Gastroesophageal sphincter (tissue), 4 donors: Measurements from ENCODE around the gene MCRIP2. TPM values are rescaled to one million over a fixed set of nuclear protein-coding genes. Genes with fewer than 3 reads are reported as not detected.

Experiments
- ATAC-seq: fragments of 150-250 bp; one replicate; pipeline ENCODE4 v1.9.1; 2016; ENCODE audit warnings: mild to moderate bottlenecking, moderate library complexity
- H3K27ac ChIP-seq, 4 donors: fragments of 200-600 bp; sonication (generic) in 3 of 4; 1 replicate in 3 of 4; 2 replicates in 1 of 4; pipeline ENCODE4 v1.5.1; 2016 to 2019
- H3K27me3 ChIP-seq: fragments of 200-600 bp; sonication (generic); one replicate; pipeline ENCODE4 v1.5.1; 2019
- H3K36me3 ChIP-seq, 2 donors: fragments of 200-600 bp; sonication (generic); one replicate each; pipeline ENCODE4 v1.5.1; 2019; ENCODE audit warnings: control low read depth in 1 of 2
- H3K4me1 ChIP-seq, 3 donors: fragments of 200-600 bp; sonication (generic); 1 replicate in 2 of 3; 2 replicates in 1 of 3; pipeline ENCODE4 v1.5.1; 2016 to 2019; ENCODE audit warnings: control low read depth in 2 of 3
- H3K4me3 ChIP-seq, 2 donors: fragments of 200-600 bp; sonication (generic); one replicate each; pipeline ENCODE4 v1.5.1; 2019; ENCODE audit warnings: mild to moderate bottlenecking in 1 of 2, moderate library complexity in 1 of 2
- H3K9me3 ChIP-seq, 3 donors: fragments of 200-600 bp; sonication (generic); one replicate each; pipeline ENCODE4 v1.5.1; 2017 to 2019; ENCODE audit warnings: control low read depth in 2 of 3
- EP300 ChIP-seq: sonication (generic); formaldehyde crosslinking; IDR thresholded peaks from one replicate; pipeline ENCODE4 v1.6.1; 2017; ENCODE audit warnings: antibody characterized with exemption, mild to moderate bottlenecking
- POLR2A ChIP-seq, 2 donors: fragments of 450-650 bp; IDR thresholded peaks; one replicate each; pipeline ENCODE4 v1.6.1; 2017; ENCODE audit warnings: antibody characterized with exemption in 2 of 2, mild to moderate bottlenecking in 2 of 2, moderate library complexity in 1 of 2
- POLR2AphosphoS5 ChIP-seq: sonication (generic); formaldehyde crosslinking; IDR thresholded peaks from one replicate; pipeline ENCODE4 v1.6.1; 2017; ENCODE audit warnings: antibody characterized with exemption
- whole genome bisulfite sequencing, 2 donors: methylation state at CpG; one replicate each; pipeline ENCODE4 v1.1.5; 2018; ENCODE audit warnings: low coverage in 1 of 2; 5-methylcytosine and 5-hydroxymethylcytosine counted together
- total RNA-seq, 4 donors: library from RNA; depleted of rRNA; stranded (reverse); fragments of >200 nt; gene quantifications; one replicate each; pipeline ENCODE4 v1.1.0, GENCODE V29; 2016
- TF ChIP-seq, protein P1 (sequence below), 4 experiments: fragments of 200-600 bp in 2 of 4; fragments of 450-650 bp in 2 of 4; sonication (generic) in 1 of 4; IDR thresholded peaks; one replicate each; pipeline ENCODE4 v1.5.1; 2017 to 2019; ENCODE audit warnings: antibody characterized with exemption in 4 of 4, mild to moderate bottlenecking in 2 of 4, moderate library complexity in 2 of 4

MCRIP2 gene
- total RNA-seq, 4 donors from 2014 or later: 25.4 to 70.0 (median 51.9) TPM

DNA sequence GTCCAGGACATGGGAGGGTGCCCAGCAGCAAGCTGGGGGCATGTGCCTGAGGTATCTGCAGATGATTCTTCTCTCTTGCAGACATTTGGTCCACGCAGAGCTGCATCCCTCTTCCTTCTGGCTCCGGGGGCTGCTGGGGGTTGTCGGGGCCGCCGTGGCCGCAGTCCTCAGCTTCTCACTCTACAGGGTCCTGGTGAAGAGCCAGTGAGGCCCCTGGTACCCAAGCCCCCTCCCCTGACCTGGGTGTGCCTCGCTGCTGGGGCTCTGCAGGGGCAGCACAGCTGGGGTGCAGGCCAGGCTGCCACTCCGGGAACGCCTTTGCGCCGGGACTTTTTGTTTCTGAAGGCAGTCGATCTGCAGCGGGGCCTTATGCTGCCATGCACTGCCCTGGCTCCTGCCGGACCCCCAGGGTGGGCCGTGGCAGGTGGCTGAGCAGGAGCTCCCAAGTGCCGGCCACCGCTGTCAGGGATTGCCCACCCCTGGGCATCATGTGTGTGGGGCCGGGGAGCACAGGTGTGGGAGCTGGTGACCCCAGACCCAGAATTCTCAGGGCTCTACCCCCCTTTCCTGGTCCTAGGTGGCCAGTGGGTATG lies 31.9 kb downstream of the MCRIP2 start:
- Histone ChIP-seq H3K9me3 (no peaks in the 10 kb centered on the region), H3K4me1 (peaks cover 0 to 44% (median 24%) of the 10 kb centered on the region in 3 donors), H3K27ac (no peak overlapping the region), H3K36me3 (peaks cover 0 to 50% of the 10 kb centered on the region in 2 donors), H3K4me3 (no peak overlapping the region), H3K27me3 (peaks cover 8% of the 10 kb centered on the region)
- TF ChIP-seq, protein P1, sequence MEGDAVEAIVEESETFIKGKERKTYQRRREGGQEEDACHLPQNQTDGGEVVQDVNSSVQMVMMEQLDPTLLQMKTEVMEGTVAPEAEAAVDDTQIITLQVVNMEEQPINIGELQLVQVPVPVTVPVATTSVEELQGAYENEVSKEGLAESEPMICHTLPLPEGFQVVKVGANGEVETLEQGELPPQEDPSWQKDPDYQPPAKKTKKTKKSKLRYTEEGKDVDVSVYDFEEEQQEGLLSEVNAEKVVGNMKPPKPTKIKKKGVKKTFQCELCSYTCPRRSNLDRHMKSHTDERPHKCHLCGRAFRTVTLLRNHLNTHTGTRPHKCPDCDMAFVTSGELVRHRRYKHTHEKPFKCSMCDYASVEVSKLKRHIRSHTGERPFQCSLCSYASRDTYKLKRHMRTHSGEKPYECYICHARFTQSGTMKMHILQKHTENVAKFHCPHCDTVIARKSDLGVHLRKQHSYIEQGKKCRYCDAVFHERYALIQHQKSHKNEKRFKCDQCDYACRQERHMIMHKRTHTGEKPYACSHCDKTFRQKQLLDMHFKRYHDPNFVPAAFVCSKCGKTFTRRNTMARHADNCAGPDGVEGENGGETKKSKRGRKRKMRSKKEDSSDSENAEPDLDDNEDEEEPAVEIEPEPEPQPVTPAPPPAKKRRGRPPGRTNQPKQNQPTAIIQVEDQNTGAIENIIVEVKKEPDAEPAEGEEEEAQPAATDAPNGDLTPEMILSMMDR (IDR thresholded peaks at IDR 0.05): no peak
- TF ChIP-seq POLR2AphosphoS5 (no peak), POLR2A (IDR thresholded peaks at IDR 0.05) (no peak), EP300 (no peak)
- ATAC-seq: no peak
- WGBS, 2 donors: no CpG with 5 or more reads among the region's 18 CpGs

DNA sequence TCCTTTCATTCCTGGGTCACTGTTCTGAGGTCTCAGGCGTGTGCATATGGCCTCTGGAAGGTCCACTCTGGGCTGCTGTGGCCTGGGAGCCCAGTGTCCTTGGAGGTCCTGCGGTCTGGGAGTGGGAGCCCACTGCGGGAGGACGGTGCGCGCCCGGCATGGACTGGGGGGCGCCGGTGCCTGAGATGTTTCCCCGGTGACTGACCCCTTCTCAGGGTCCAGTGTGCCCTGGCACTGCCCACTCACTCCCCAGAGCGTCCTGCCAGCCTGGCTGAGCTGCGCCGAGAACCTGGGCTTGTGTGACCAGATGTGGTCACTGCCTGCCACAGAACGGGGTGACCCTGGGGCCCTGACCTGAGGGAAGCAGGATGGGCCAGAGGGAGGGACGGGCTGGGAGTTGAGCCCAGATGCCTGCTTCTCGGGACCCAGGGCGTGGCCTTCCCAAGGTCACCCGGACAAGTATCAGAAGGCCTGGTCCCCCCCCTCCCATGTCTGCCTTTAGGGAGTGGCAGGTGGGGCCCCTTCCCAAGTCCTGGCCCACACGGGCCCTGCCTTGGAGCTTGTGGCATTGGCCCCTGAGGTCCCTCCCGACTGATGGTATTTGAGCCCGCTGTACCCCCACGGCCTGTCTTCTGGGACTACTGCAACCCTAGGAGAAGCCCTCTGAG lies 32.7 kb downstream of the MCRIP2 start:
- H3K4me1 ChIP-seq: peaks cover 0 to 44% (median 20%) of the 10 kb centered on the region in 3 donors
- WGBS, 2 donors: no CpG with 5 or more reads among the region's 22 CpGs
- peak overlapping the region in 3 of 4 donors; percentile 6 to 50 (median 48) for H3K27ac ChIP-seq

DNA sequence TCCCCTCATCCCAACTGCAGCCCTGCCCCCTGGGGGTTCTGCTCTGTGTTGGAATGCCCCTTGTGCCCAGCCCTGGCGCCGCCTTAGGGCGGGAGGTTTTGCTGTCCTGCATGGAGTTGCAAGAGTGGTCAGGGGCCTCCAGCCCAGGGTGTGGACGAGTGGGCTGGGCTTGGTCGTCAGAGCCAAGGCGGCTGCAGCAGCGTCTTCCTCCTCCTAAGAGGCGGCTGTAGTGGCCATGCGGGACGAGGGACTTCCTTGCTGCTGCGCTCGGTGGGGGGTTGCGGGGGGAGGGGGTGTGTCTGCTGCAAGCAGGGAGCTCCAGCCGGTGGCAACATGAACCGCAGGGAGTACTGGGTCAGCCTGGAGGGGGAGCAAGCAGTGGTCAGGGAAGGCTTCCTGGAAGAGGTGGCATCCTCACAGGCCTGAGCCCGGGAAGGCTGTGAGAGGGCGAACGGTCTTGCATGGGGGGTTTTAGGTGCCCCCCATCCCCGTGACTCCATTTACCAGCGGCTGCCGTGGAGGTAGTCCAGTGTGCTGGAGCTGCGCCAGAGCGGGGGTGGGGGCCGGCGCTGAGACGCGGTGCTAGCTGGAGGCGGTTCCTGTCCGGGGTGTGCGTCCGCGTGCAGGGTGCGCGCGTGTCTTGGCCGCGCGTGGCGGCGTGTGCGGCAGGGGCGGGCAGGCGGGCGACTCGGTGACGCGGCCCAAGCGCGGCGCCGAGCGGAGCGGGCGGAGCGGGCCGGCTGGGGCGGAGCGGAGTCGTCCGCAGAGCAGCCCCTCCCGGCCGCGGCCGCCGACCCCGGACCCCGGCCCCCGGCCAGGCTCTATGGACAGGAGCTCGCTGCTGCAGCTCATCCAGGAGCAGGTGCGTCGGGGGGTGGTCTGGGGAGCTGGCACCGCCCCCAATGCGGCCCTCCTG lies 33.6 kb downstream of the MCRIP2 start, which contains the start of gene RHBDL1:
Gene RHBDL1 (plus strand): TSS at position 704 of the 916 bp plus-strand sequence. CDS start 120 bp downstream, at position 824.
- Histone ChIP-seq H3K4me3 (peak within 1 kb of the TSS in 1 of 2 donors; percentile 49), H3K4me1 (peaks cover 0 to 38% (median 21%) of the 10 kb centered on the region in 3 donors), H3K27ac (peak within 1 kb of the TSS in 3 of 4 donors; percentile 48 to 69 (median 50)), H3K9me3 (no peaks in the 10 kb centered on the region), H3K27me3 (peaks cover 8% of the 10 kb centered on the region), H3K36me3 (peaks cover 0 to 37% of the 10 kb centered on the region in 2 donors)
- WGBS, 2 donors: 4% methylated on average over 15 of the region's 73 CpGs; no CpG with 5 or more reads in 1 of the 2 donors
- ATAC-seq: no peak
- TF ChIP-seq, protein P1 (IDR thresholded peaks at IDR 0.05): no peak
- TF ChIP-seq EP300 (no peak), POLR2A (IDR thresholded peaks at IDR 0.05) (no peak), POLR2AphosphoS5 (no peak)

More for the DNA sequence above, 32.7 kb downstream of the MCRIP2 start:
- H3K36me3 ChIP-seq: peaks cover 0 to 46% of the 10 kb centered on the region in 2 donors
- no peak for ATAC-seq
- H3K4me3 ChIP-seq: no peak overlapping the region
- no peak for TF ChIP-seq POLR2AphosphoS5
- TF ChIP-seq EP300: no peak
- TF ChIP-seq, protein P1 (IDR thresholded peaks at IDR 0.05): no peak
- TF ChIP-seq POLR2A (IDR thresholded peaks at IDR 0.05): no peak
- H3K9me3 ChIP-seq: no peaks in the 10 kb centered on the region
- peaks cover 8% of the 10 kb centered on the region for H3K27me3 ChIP-seq

DNA sequence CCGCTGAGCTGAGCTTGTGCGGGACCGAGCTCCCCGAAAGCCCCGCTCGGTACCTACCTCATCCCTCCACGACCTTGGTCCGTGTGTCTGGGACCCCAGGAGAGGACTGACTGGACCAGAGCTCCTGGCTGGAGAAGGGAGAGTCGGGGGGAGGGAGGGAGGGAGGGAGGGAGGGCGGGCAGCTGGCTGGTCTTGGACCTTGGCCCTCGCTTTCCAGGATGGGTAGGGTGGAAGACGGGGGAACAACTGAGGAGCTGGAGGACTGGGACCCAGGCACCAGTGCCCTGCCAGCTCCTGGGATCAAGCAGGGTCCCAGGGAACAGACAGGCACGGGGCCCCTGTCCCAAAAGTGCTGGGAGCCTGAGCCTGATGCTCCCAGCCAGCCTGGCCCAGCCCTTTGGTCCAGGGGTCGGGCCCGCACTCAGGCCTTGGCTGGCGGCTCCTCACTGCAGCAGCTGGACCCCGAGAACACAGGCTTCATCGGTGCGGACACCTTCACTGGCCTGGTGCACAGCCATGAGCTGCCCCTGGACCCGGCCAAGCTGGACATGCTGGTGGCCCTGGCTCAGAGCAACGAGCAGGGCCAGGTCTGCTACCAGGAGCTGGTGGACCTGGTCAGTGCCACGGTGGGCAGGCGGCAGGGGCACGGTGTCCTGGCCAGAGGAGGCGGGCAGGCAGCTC lies 34.4 kb downstream of the MCRIP2 start:
- Histone ChIP-seq H3K27me3 (peaks cover 8% of the 10 kb centered on the region), H3K4me1 (peaks cover 0 to 42% (median 23%) of the 10 kb centered on the region in 3 donors), H3K36me3 (peaks cover 0 to 29% of the 10 kb centered on the region in 2 donors), H3K9me3 (no peaks in the 10 kb centered on the region), H3K4me3 (peak overlapping the region in 1 of 2 donors; percentile 49), H3K27ac (peak overlapping the region in 3 of 4 donors; percentile 48 to 69 (median 50))
- TF ChIP-seq POLR2AphosphoS5 (no peak), EP300 (no peak), POLR2A (IDR thresholded peaks at IDR 0.05) (no peak)
- TF ChIP-seq, protein P1 (IDR thresholded peaks at IDR 0.05): no peak
- 29% methylated on average over 4 of the region's 25 CpGs; no CpG with 5 or more reads in 1 of the 2 donors for WGBS, 2 donors
- no peak for ATAC-seq
